WTC11 (cell line): ENCODE data around the gene LY6G6C.

Source experiments
- CTCF ChIP-seq: fragments of 200-600 bp; IDR thresholded peaks from 2 replicates; pipeline ENCODE4 v1.8.0; 2022; ENCODE audit warnings: antibody characterized with exemption
- PRDM15 ChIP-seq: sonication (generic); formaldehyde crosslinking; IDR thresholded peaks from 2 replicates; pipeline ENCODE4 v1.8.0; 2022; ENCODE audit warnings: missing genetic modification reagents
- SP1 ChIP-seq: sonication (generic); formaldehyde crosslinking; conservative IDR thresholded peaks from 2 replicates; pipeline ENCODE4 v1.8.1; 2022; ENCODE audit warnings: missing genetic modification reagents
- STAT6 ChIP-seq: sonication (generic); formaldehyde crosslinking; conservative IDR thresholded peaks from 2 replicates; pipeline ENCODE4 v1.8.1; 2023; ENCODE audit warnings: mild to moderate bottlenecking, low read depth, missing genetic modification reagents, moderate library complexity
- ZNF532 ChIP-seq: fragments of 250-450 bp; sonication (Bioruptor Pico); IDR thresholded peaks from 2 replicates; pipeline ENCODE4 v1.9.0; 2021; ENCODE audit warnings: mild to moderate bottlenecking, borderline replicate concordance

- no peak for TF ChIP-seq SP1 (CRISPR knock-in tag)
- TF ChIP-seq ZNF532, result no peak
- no peak for TF ChIP-seq CTCF
- no peak for TF ChIP-seq PRDM15 (CRISPR knock-in tag)
- no peak for TF ChIP-seq STAT6 (CRISPR knock-in tag)
These were observed 9.2 kb downstream of the LY6G6C start for GRCh38 chr6:31712296-31712695.
